Prostate gland (tissue), 2 donors: ENCODE results near the gene NET1.

ENCODE experiments used
- CTCF ChIP-seq, 4 experiments: fragments of 200-600 bp in 2 of 4; fragments of 450-650 bp in 2 of 4; sonication (generic) in 2 of 4; IDR thresholded peaks; 1 replicate in 3 of 4; 2 replicates in 1 of 4; pipeline ENCODE4 v1.5.1; 2016 to 2019; ENCODE audit warnings: antibody characterized with exemption in 4 of 4, mild to moderate bottlenecking in 2 of 4, moderate library complexity in 2 of 4
- POLR2A ChIP-seq: fragments of 450-650 bp; IDR thresholded peaks from one replicate; pipeline ENCODE4 v1.6.1; 2016; ENCODE audit warnings: antibody characterized with exemption, mild to moderate bottlenecking
- POLR2AphosphoS5 ChIP-seq: sonication (generic); formaldehyde crosslinking; IDR thresholded peaks from one replicate; pipeline ENCODE4 v1.6.1; 2017; ENCODE audit warnings: antibody characterized with exemption

GRCh38 chr10:5411941-5412276 lies 448 bp upstream of the NET1 start:
- TF ChIP-seq CTCF (IDR thresholded peaks at IDR 0.05) (no peak), POLR2AphosphoS5 (no peak), POLR2A (no peak)
